T-cell (primary cell): Measurements from ENCODE around the gene MGARP. TPM values are rescaled to one million over a fixed set of nuclear protein-coding genes. Genes with fewer than 3 reads are reported as not detected.
A peak's percentile ranks its signal among the peaks of the same experiment; 100 is the strongest.
"Not testable (repeated sequence)": the region's sequence is repeated elsewhere in the genome, so short reads cannot be mapped to it uniquely, and the experiment has no call there.

Source experiments
- ATAC-seq, 4 experiments: fragments of 200-7000 bp in 3 of 4; fragments of 150-1000 bp in 1 of 4; cut with Tn5 transposase; replicated peaks in 1 of 4; 1 replicate in 3 of 4; 2 replicates in 1 of 4; pipeline ENCODE4 v1.10.0; 2021; ENCODE audit warnings: moderate library complexity in 3 of 4, mild to moderate bottlenecking in 2 of 4, moderate number of reproducible peaks in 1 of 4
- CTCF ChIA-PET, 2 donors: fragments of 300-600 bp; sonication (Branson Sonifier 250); formaldehyde crosslinking; loops; one replicate each; lab custom pipeline; 2022; ENCODE audit warnings: antibody characterized with exemption in 2 of 2; lab: Charles Lee
- POLR2A ChIA-PET, 2 donors: fragments of 300-600 bp; sonication (Branson Sonifier 250); formaldehyde crosslinking; loops; one replicate each; lab custom pipeline; 2022; ENCODE audit warnings: antibody characterized with exemption in 2 of 2; lab: Charles Lee
- DNase-seq, 35 experiments: peaks; one replicate each; pipeline versions ENCODE4 v3.0.0 to v3.0.0-alpha.2; 2013 to 2023
- H3K27ac ChIP-seq: one replicate; pipeline ENCODE4 v1.5.1; 2013; ENCODE audit warnings: low read length
- H3K27me3 ChIP-seq, 2 experiments: replicated peaks in 1 of 2; 1 replicate in 1 of 2; 2 replicates in 1 of 2; pipeline versions ENCODE4 v1.6.1 to v1.7.0; 2013; ENCODE audit warnings: low read length in 1 of 2, mixed read lengths in 1 of 2; ENCODE audit not compliant: control insufficient read depth in 2 of 2, insufficient read depth in 2 of 2; ENCODE audit errors: extremely low read depth in 1 of 2
- H3K36me3 ChIP-seq, 2 donors: 1 replicate in 1 of 2; 2 replicates in 1 of 2; pipeline versions ENCODE4 v1.6.1 to v1.7.0; 2013; ENCODE audit warnings: low read length in 1 of 2; ENCODE audit not compliant: control insufficient read depth in 2 of 2, insufficient read depth in 1 of 2; ENCODE audit errors: extremely low read depth in 1 of 2
- H3K4me1 ChIP-seq, 2 experiments: 1 replicate in 1 of 2; 2 replicates in 1 of 2; pipeline versions ENCODE4 v1.6.1 to v1.7.0; 2013; ENCODE audit warnings: low read length in 2 of 2, mixed read lengths in 1 of 2; ENCODE audit not compliant: insufficient read depth in 2 of 2, control insufficient read depth in 1 of 2; ENCODE audit errors: extremely low read depth in 1 of 2
- H3K4me3 ChIP-seq, 2 donors: 1 replicate in 1 of 2; 2 replicates in 1 of 2; pipeline versions ENCODE4 v1.5.1 to v1.7.0; 2013; ENCODE audit warnings: mild to moderate bottlenecking in 2 of 2, low read length in 1 of 2, moderate library complexity in 1 of 2; ENCODE audit not compliant: control insufficient read depth in 1 of 2; ENCODE audit errors: extremely low read depth in 1 of 2
- H3K9me3 ChIP-seq: 2 replicates; pipeline ENCODE4 v1.7.0; 2013
- H3K27ac Mint-ChIP-seq, 2 donors: one replicate each; pipeline ENCODE4 v1.8.0; 2020 to 2021; ENCODE audit warnings: mild to moderate bottlenecking in 2 of 2, mixed read lengths in 2 of 2
- H3K27me3 Mint-ChIP-seq, 2 donors: one replicate each; pipeline ENCODE4 v1.8.0; 2021 to 2022; ENCODE audit warnings: mixed read lengths in 2 of 2
- H3K36me3 Mint-ChIP-seq: one replicate; pipeline ENCODE4 v1.8.0; 2021; ENCODE audit warnings: mixed read lengths
- H3K4me1 Mint-ChIP-seq, 3 donors: one replicate each; pipeline ENCODE4 v1.8.0; 2020 to 2022; ENCODE audit warnings: mixed read lengths in 3 of 3, mild to moderate bottlenecking in 1 of 3
- H3K4me3 Mint-ChIP-seq, 3 donors: one replicate each; pipeline ENCODE4 v1.8.0; 2020 to 2022; ENCODE audit warnings: mild to moderate bottlenecking in 3 of 3, mixed read lengths in 3 of 3, moderate library complexity in 3 of 3
- H3K9me3 Mint-ChIP-seq, 3 donors: one replicate each; pipeline ENCODE4 v1.8.0; 2020 to 2022; ENCODE audit warnings: mixed read lengths in 3 of 3
- WGBS: methylation state at CpG from one replicate; pipeline ENCODE4 v1.1.5; 2013; ENCODE audit warnings: missing lambda C conversion rate; ENCODE audit not compliant: insufficient coverage; 5-methylcytosine and 5-hydroxymethylcytosine counted together
- total RNA-seq, 35 experiments: library from RNA in 6 of 35; stranded (reverse) in 6 of 35; fragments of 120-200 nt in 1 of 35; gene quantifications; one replicate each; pipeline versions ENCODE4 v1.2.1 to v1.2.4 and lab custom pipeline; 2013 to 2026

Gene MGARP
- total RNA-seq (under 1 TPM in 4 of 5 donors, not detected in 1; 0.25 to 0.61 (median 0.39) TPM), total RNA-seq (lab: John Stamatoyannopoulos, UW) (0 to 0.31 (median 0.06) reads per million in 29 experiments)
- 0.57 TPM for total RNA-seq (2013)

DNA sequence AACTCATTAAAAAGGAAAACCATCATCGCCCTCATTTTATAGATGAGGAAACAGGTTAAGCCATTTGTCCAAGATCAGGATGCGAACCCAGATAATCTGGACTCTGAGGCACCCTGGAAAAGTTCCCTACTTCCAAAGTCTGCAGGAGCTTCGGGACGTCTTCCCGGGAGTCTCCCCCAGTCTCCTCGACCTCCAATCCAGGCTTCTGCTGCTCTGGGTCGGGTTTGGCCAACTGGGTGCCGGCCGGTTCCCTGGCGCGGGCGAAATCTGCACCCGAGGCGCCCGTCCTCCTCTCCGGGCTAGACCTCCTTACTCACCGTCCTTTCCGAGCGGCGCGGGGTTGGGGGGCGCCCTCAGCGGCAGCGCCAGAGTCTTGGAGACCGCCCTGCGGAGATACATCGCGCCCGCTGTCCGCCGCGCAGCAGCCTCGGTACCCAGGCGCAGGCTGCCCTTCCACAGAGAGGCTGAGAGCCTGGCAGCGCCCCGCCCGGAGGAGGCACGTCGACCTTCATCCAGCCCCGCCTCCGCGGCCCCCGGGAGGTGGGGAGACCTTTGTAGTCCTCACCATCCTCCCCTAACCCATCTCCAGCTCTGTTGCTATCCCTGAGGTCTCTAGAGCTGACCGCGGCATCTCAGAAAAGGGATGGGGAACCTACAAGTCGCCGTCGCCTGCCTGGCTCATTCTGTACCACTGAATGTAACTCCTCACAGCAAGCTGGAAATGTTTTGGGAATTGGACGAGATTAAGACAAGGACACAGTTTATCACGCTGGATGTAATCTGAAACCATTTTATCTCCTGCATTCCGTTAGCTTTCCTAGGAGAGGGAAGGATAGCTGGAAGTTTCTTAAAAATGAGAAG lies at the start of gene MGARP:
MGARP (minus strand) TSS at position 466 of the 861 bp plus-strand sequence; CDS start at position 399, 67 bp downstream.
- Mint-ChIP-seq H3K9me3 (peaks cover 0 to 6% (median 4%) of the 10 kb centered on the region in 3 donors), H3K27me3 (peaks cover 30 to 49% of the 10 kb centered on the region in 2 donors), H3K36me3 (peaks cover 7% of the 10 kb centered on the region), H3K27ac (no peak within 1 kb of the TSS), H3K4me3 (peak within 1 kb of the TSS; percentile 71 to 81 (median 71)), H3K4me1 (peaks cover 19 to 20% (median 20%) of the 10 kb centered on the region in 3 donors)
- peak within 1 kb of the TSS; percentile 42 to 77 for H3K4me3 ChIP-seq
- no peaks in the 10 kb centered on the region for H3K36me3 ChIP-seq
- DNase-seq (peak in 18 of 35 experiments; percentile 0 to 35 (median 11)), ATAC-seq (peak; percentile 70 to 77 (median 74))
- peaks cover 11 to 16% of the 10 kb centered on the region in 2 experiments for H3K4me1 ChIP-seq
- no peak within 1 kb of the TSS for H3K27ac ChIP-seq
- WGBS = 6% methylated on average over 34 of the region's 51 CpGs
- H3K27me3 ChIP-seq = peaks cover 18 to 35% of the 10 kb centered on the region in 2 experiments
- POLR2A ChIA-PET = no interaction called here
- H3K9me3 ChIP-seq = no peaks in the 10 kb centered on the region
- CTCF ChIA-PET = no interaction called here

DNA sequence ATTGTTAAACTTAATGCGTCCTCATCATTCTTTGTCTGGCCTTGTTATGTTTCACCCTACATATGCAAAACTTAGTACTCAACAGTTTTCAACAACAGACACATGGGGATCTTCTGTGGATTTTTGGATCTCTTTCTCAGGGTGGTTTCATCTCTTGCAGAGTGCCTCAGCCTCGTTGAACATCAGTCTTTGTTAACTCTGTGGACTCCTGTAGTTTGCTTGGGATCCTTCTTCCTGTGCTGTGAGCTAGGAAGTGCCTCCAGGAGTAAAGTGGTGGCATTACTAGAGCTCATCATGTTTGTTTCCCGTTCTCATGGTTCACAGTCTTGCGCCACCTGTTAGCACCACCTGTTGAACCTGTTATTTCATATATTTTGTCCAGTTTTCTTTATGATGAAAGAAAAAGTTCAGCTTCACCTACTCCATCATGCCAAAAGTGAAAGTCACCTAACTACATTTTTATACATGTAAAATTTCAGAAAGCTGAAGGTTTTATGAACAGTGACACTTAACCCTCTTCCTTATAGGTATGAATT lies 49.7 kb upstream of the MGARP start:
- H3K4me3 Mint-ChIP-seq = no peak overlapping the region
- Histone ChIP-seq H3K27me3 (no peaks in the 10 kb centered on the region), H3K9me3 (no peaks in the 10 kb centered on the region), H3K4me1 (no peaks in the 10 kb centered on the region), H3K4me3 (no peak overlapping the region), H3K27ac (no peak overlapping the region), H3K36me3 (peaks cover 6 to 8% of the 10 kb centered on the region in 2 donors)
- DNase-seq (no peak), ATAC-seq (no peak)
- POLR2A ChIA-PET = interaction anchor here (0.6 to 1.1 kb wide), 3 partner anchors 8 to 29 kb away, joined by 3 to 4 read pairs (median 3); partner anchors contain the start of gene NAA15 (in 1 of the 2)
- peaks cover 0 to 10% (median 0%) of the 10 kb centered on the region in 3 donors for H3K9me3 Mint-ChIP-seq
- H3K36me3 Mint-ChIP-seq = peaks cover 34% of the 10 kb centered on the region
- CTCF ChIA-PET = interaction anchor here (0.6 to 1.2 kb wide), 3 partner anchors 34 to 183 kb away, joined by 3 to 4 read pairs (median 3); no protein-coding TSS in a partner anchor
- H3K27me3 Mint-ChIP-seq = no peaks in the 10 kb centered on the region
- peak overlapping the region in 1 of 2 donors; percentile 30 for H3K27ac Mint-ChIP-seq
- WGBS = 71% methylated on average over 1 of the region's 4 CpGs
- peaks cover 32 to 47% (median 45%) of the 10 kb centered on the region in 3 donors for H3K4me1 Mint-ChIP-seq

DNA sequence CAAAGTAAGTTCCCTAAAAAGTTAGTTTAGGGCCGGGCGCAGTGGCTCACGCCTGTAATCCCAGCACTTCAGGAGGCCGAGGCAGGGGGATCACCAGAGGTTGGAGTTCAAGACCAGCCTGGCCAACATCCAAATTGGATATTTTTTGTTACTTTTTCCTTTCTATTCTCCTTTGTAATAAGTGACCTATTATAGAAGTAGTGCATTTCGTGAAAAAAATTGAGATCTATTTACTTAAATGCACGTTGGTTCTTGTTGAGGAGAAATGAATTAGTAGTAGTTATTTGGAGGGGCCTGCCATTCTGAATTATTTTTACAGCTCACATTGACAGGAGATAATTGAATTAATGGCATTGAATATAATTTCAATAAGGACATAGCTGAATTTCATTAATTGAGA lies 44.6 kb upstream of the MGARP start:
- Mint-ChIP-seq H3K27ac (no peak overlapping the region), H3K4me1 (peaks cover 56 to 64% (median 64%) of the 10 kb centered on the region in 3 donors), H3K36me3 (peaks cover 36% of the 10 kb centered on the region), H3K27me3 (no peaks in the 10 kb centered on the region), H3K4me3 (no peak overlapping the region), H3K9me3 (peaks cover 0 to 15% (median 3%) of the 10 kb centered on the region in 3 donors)
- CTCF ChIA-PET = interaction anchor here (0.6 to 0.9 kb wide), 3 partner anchors 29 to 294 kb away, joined by 3 to 7 read pairs (median 4); no protein-coding TSS in a partner anchor
- Histone ChIP-seq H3K9me3 (no peaks in the 10 kb centered on the region), H3K27ac (no peak overlapping the region), H3K36me3 (peaks cover 6% of the 10 kb centered on the region in 2 donors), H3K4me1 (peaks cover 0 to under 1% of the 10 kb centered on the region in 2 experiments), H3K4me3 (no peak overlapping the region), H3K27me3 (no peaks in the 10 kb centered on the region)
- DNase-seq (no peak), ATAC-seq (no peak)
- WGBS = no CpG with 5 or more reads among the region's 6 CpGs
- POLR2A ChIA-PET = interaction anchor here (0.7 to 0.9 kb wide), 2 partner anchors 265 to 1519 kb away, joined by 4 to 5 read pairs; no protein-coding TSS in a partner anchor

DNA sequence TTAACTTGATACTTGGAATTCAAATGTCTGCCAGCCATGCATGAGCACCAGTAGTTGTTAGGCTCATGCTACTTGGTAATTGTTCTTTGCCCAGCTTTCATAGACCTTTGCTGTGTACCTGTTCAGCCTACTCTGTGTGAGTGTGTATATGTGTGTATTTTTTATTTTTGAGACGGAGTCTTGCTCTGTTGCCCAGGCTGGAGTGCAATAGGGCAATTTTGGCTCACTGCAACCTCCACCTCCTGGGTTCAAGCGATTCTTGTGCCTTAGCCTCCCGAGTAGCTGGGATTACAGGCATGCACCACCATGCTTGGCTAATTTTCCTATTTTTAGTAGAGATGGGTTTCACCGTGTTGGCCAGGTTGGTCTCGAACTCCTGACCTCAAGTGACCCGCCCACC lies 42.5 kb upstream of the MGARP start:
- H3K4me3 ChIP-seq, H3K36me3 ChIP-seq, DNase-seq, H3K27ac ChIP-seq, H3K9me3 ChIP-seq, ATAC-seq, H3K27me3 ChIP-seq, H3K27me3 Mint-ChIP-seq, H3K27ac Mint-ChIP-seq, H3K4me3 Mint-ChIP-seq, H3K9me3 Mint-ChIP-seq: not testable (repeated sequence)
- no CpG with 5 or more reads among the region's 6 CpGs for WGBS
- H3K4me1 ChIP-seq = peaks cover 2 to 10% of the 10 kb centered on the region in 2 experiments
- CTCF ChIA-PET = interaction anchor here (1.0 to 1.3 kb wide), 3 partner anchors 12 to 27 kb away, joined by 3 read pairs; no protein-coding TSS in a partner anchor
- H3K36me3 Mint-ChIP-seq = peaks cover 23% of the 10 kb centered on the region
- POLR2A ChIA-PET = interaction anchor here (0.6 kb wide), 2 partner anchors 175 to 316 kb away, joined by 3 to 5 read pairs; no protein-coding TSS in a partner anchor
- H3K4me1 Mint-ChIP-seq = peaks cover 62 to 69% (median 66%) of the 10 kb centered on the region in 3 donors

DNA sequence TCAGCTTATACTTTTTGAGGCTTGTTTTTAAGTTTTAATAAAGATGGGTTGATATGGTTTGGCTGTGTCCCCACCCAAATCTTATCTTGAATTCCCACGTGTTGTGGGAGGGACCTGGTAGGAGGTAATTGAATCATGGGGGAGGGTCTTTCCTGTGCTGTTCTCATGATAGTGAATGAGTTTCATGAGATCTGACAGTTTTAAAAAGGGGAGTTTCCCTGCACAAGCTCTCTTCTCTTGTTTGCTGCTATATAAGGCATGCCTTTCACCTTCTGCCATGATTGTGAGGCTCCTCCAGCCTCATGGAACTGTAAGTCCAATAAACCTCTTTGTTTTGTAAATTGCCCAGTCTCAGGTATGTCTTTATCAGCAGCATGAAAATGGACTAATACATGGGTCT lies 42.0 kb upstream of the MGARP start:
- H3K4me1 ChIP-seq = peaks cover 2 to 10% of the 10 kb centered on the region in 2 experiments
- not testable (repeated sequence) for DNase-seq, H3K27me3 Mint-ChIP-seq, ATAC-seq, H3K36me3 ChIP-seq, H3K27ac Mint-ChIP-seq, H3K27ac ChIP-seq, H3K9me3 Mint-ChIP-seq, H3K9me3 ChIP-seq, H3K27me3 ChIP-seq, H3K4me3 ChIP-seq
- H3K4me3 Mint-ChIP-seq = peak overlapping the region in 1 of 3 donors; percentile 21
- ChIA-PET CTCF (interaction anchor here (1.2 to 1.3 kb wide), 2 partner anchors 26 to 27 kb away, joined by 3 read pairs; no protein-coding TSS in a partner anchor), POLR2A (interaction anchor here in 1 of 2 donors (0.8 kb wide), 1 partner anchor 8 kb away, joined by 3 read pairs; no protein-coding TSS in a partner anchor)
- H3K4me1 Mint-ChIP-seq = peaks cover 66 to 71% (median 70%) of the 10 kb centered on the region in 3 donors
- peaks cover 21% of the 10 kb centered on the region for H3K36me3 Mint-ChIP-seq
- WGBS = no CpG with 5 or more reads among the region's 1 CpG

DNA sequence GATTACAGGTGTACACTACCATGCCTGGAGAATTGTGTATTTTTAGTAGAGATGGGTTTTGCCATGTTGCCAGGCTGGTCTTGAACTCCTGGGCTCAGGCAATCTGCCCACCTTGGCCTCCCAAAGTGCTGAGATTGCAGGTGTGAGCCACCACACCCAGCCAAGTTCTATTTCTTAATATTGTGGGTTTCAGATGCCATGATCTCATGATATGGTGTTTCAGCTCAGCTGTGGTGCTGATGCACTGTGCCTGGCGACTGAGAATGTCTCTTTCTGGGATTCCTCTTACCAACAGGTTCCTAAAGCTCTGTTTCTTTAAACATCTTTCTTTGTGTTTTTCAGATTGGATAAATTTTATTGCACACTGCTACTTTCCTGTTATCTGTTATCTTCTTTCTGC lies 39.5 kb upstream of the MGARP start:
- Mint-ChIP-seq H3K27me3 (no peaks in the 10 kb centered on the region), H3K36me3 (peaks cover 22% of the 10 kb centered on the region), H3K4me3 (no peak overlapping the region), H3K4me1 (peaks cover 73 to 82% (median 79%) of the 10 kb centered on the region in 3 donors), H3K27ac (peak overlapping the region in 1 of 2 donors; percentile 36), H3K9me3 (peaks cover 0 to 8% (median 3%) of the 10 kb centered on the region in 3 donors)
- H3K4me1 ChIP-seq = peaks cover 13 to 19% of the 10 kb centered on the region in 2 experiments
- no peaks in the 10 kb centered on the region for H3K27me3 ChIP-seq
- DNase-seq = no peak
- ATAC-seq = no peak
- H3K27ac ChIP-seq = no peak overlapping the region
- CTCF ChIA-PET = no interaction called here
- POLR2A ChIA-PET = no interaction called here
- no CpG with 5 or more reads among the region's 1 CpG for WGBS
- no peaks in the 10 kb centered on the region for H3K36me3 ChIP-seq
- no peaks in the 10 kb centered on the region for H3K9me3 ChIP-seq
- no peak overlapping the region for H3K4me3 ChIP-seq
